ENCODE data around the gene PPIE. TPM values are rescaled to one million over a fixed set of nuclear protein-coding genes. Genes with fewer than 3 reads are reported as not detected.

The PPIE gene
- total RNA-seq, 2 experiments from 2014 or later = 54.5 to 71.9 TPM

DNA sequence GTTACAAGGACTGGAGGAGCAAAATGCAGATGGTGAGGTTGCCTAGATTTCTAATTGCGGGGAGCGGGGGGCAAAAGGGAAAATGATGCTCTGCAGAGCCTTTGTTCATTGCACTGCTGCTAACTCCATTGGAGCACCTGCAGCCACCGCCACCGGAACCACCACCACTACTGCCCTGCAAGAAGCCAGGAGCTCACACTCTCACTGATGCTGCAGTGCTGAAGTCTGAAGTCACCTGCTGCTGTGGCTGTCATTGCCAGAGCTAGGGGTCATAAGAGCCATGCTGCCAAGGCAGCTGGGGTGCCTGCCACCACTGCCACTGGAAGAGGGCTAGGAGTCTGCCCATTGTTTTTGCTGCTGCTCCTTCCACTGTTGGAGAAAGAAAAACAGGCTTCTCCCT lies 40.1 kb upstream of the PPIE start:
- H3K4me1 ChIP-seq (ENCODE audit: insufficient read depth, low read length, poor library complexity, severe bottlenecking) = no peaks in the 10 kb centered on the region
- H2AFZ ChIP-seq (ENCODE audit: low read length) = no peak overlapping the region
- H3K9me3 ChIP-seq (ENCODE audit: low read length) = no peaks in the 10 kb centered on the region
- intact Hi-C loops (cut with micrococcal nuclease; ENCODE audit: unreplicated experiment) = no loop called here
- no peaks in the 10 kb centered on the region for H3K79me2 ChIP-seq (ENCODE audit: insufficient read depth, low read depth, low read length)
- no peaks in the 10 kb centered on the region for H3K9me2 ChIP-seq (ENCODE audit: insufficient read depth, low read length)
- H3K27ac ChIP-seq (ENCODE audit: low read depth, low read length, poor library complexity, severe bottlenecking) = no peak overlapping the region
- no peaks in the 10 kb centered on the region for H4K20me1 ChIP-seq (ENCODE audit: insufficient read depth, low read length)
- H3K36me3 ChIP-seq (ENCODE audit: insufficient read depth, low read length) = no peaks in the 10 kb centered on the region
- no TSS peak for BruUV-seq (replicated peaks)
- CTCF ChIA-PET (ENCODE audit: unreplicated experiment) = no interaction called here
- POLR2A ChIA-PET = no interaction called here
- H3K4me2 ChIP-seq (ENCODE audit: low read length) = no peak overlapping the region
- H3K4me3 ChIP-seq (ENCODE audit: low read depth, low read length, poor library complexity, severe bottlenecking) = no peak overlapping the region
- no peak for DNase-seq (ENCODE audit: low spot score)
- TF ChIP-seq, protein P1, sequence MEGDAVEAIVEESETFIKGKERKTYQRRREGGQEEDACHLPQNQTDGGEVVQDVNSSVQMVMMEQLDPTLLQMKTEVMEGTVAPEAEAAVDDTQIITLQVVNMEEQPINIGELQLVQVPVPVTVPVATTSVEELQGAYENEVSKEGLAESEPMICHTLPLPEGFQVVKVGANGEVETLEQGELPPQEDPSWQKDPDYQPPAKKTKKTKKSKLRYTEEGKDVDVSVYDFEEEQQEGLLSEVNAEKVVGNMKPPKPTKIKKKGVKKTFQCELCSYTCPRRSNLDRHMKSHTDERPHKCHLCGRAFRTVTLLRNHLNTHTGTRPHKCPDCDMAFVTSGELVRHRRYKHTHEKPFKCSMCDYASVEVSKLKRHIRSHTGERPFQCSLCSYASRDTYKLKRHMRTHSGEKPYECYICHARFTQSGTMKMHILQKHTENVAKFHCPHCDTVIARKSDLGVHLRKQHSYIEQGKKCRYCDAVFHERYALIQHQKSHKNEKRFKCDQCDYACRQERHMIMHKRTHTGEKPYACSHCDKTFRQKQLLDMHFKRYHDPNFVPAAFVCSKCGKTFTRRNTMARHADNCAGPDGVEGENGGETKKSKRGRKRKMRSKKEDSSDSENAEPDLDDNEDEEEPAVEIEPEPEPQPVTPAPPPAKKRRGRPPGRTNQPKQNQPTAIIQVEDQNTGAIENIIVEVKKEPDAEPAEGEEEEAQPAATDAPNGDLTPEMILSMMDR (conservative IDR thresholded peaks at IDR 0.05; ENCODE audit: low read length) = no peak
- no peak for TF ChIP-seq EZH2phosphoT487 (IDR thresholded peaks at IDR 0.05; ENCODE audit: borderline replicate concordance, low read depth, low read length)

DNA sequence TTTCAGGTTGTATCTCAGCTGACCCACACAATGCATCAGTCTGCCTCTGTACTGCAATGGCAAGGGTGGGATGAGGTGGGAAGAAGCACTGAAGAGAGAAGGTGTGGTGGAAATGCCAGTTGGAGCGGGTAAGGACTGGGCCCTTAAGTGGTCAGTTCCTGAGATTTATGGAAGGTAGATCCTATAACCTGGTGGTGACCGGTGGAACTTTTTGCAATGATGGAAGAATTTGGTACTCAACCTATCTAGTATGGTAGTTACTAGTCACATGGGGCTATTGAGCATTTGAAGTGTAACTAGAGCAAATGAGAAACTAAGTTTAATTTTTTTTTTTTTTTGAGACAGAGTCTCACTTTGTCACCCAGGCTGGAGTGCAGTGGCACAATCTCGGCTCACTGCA lies 39.3 kb upstream of the PPIE start:
- H3K9me2 ChIP-seq (ENCODE audit: insufficient read depth, low read length) = no peaks in the 10 kb centered on the region
- TF ChIP-seq, protein P1 (conservative IDR thresholded peaks at IDR 0.05; ENCODE audit: low read length) = no peak
- TF ChIP-seq EZH2phosphoT487 (IDR thresholded peaks at IDR 0.05; ENCODE audit: borderline replicate concordance, low read depth, low read length) = no peak
- no TSS peak for BruUV-seq (replicated peaks)
- CTCF ChIA-PET (ENCODE audit: unreplicated experiment) = no interaction called here
- H2AFZ ChIP-seq (ENCODE audit: low read length) = no peak overlapping the region
- no peak overlapping the region for H3K4me3 ChIP-seq (ENCODE audit: low read depth, low read length, poor library complexity, severe bottlenecking)
- H3K79me2 ChIP-seq (ENCODE audit: insufficient read depth, low read depth, low read length) = no peaks in the 10 kb centered on the region
- H3K36me3 ChIP-seq (ENCODE audit: insufficient read depth, low read length) = no peaks in the 10 kb centered on the region
- no peak overlapping the region for H3K27ac ChIP-seq (ENCODE audit: low read depth, low read length, poor library complexity, severe bottlenecking)
- POLR2A ChIA-PET = interaction anchor here (0.7 kb wide), 1 partner anchor 191 kb away, joined by 3 read pairs; no protein-coding TSS in a partner anchor
- H4K20me1 ChIP-seq (ENCODE audit: insufficient read depth, low read length) = no peaks in the 10 kb centered on the region
- intact Hi-C loops (cut with micrococcal nuclease; ENCODE audit: unreplicated experiment) = no loop called here
- H3K9me3 ChIP-seq (ENCODE audit: low read length) = no peaks in the 10 kb centered on the region
- no peak overlapping the region for H3K4me2 ChIP-seq (ENCODE audit: low read length)
- no peak for DNase-seq (ENCODE audit: low spot score)
- H3K4me1 ChIP-seq (ENCODE audit: insufficient read depth, low read length, poor library complexity, severe bottlenecking) = no peaks in the 10 kb centered on the region

DNA sequence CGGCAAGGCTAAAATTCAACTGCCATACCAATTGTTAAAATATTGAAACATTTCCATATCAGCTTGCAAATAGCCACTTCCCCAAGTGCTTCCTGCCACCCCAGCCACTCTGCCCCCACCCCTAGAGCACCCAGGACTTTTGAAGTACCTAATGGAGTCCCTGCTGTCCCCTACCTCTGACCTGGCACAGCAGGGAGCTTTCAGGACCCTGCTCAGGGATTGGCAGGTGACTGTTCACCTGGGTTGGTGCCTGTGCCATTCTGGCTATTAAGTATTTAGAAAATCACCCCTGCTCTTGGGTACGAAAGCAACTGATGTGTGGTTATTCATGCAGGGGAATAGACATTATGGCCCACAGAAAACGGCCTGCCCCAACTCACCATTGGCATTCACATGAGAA lies 38.3 kb upstream of the PPIE start:
- Histone ChIP-seq H4K20me1 (ENCODE audit: insufficient read depth, low read length) (no peaks in the 10 kb centered on the region), H3K4me2 (ENCODE audit: low read length) (no peak overlapping the region), H3K36me3 (ENCODE audit: insufficient read depth, low read length) (no peaks in the 10 kb centered on the region), H3K9me3 (ENCODE audit: low read length) (no peaks in the 10 kb centered on the region), H3K9me2 (ENCODE audit: insufficient read depth, low read length) (no peaks in the 10 kb centered on the region), H3K4me1 (ENCODE audit: insufficient read depth, low read length, poor library complexity, severe bottlenecking) (no peaks in the 10 kb centered on the region), H3K27ac (ENCODE audit: low read depth, low read length, poor library complexity, severe bottlenecking) (no peak overlapping the region), H2AFZ (ENCODE audit: low read length) (no peak overlapping the region), H3K4me3 (ENCODE audit: low read depth, low read length, poor library complexity, severe bottlenecking) (no peak overlapping the region), H3K79me2 (ENCODE audit: insufficient read depth, low read depth, low read length) (no peaks in the 10 kb centered on the region)
- POLR2A ChIA-PET = no interaction called here
- intact Hi-C loops (cut with micrococcal nuclease; ENCODE audit: unreplicated experiment) = no loop called here
- no peak for DNase-seq (ENCODE audit: low spot score)
- CTCF ChIA-PET (ENCODE audit: unreplicated experiment) = no interaction called here
- TF ChIP-seq, protein P1 (conservative IDR thresholded peaks at IDR 0.05; ENCODE audit: low read length) = no peak
- no peak for TF ChIP-seq EZH2phosphoT487 (IDR thresholded peaks at IDR 0.05; ENCODE audit: borderline replicate concordance, low read depth, low read length)
- no TSS peak for BruUV-seq (replicated peaks)
